Esophagus (tissue), 2 donors: ENCODE results near the gene NAT9. TPM values are rescaled to one million over a fixed set of nuclear protein-coding genes. Genes with fewer than 3 reads are reported as not detected.
A peak's percentile ranks its signal among the peaks of the same experiment; 100 is the strongest.

Source experiments
- H3K27ac ChIP-seq, 2 donors: one replicate each; pipeline ENCODE4 v1.5.1; 2013; ENCODE audit warnings: low read depth in 2 of 2, mild to moderate bottlenecking in 2 of 2, inconsistent platforms in 1 of 2, low read length in 1 of 2, moderate library complexity in 1 of 2
- H3K27me3 ChIP-seq, 2 donors: one replicate each; pipeline ENCODE4 v1.6.1; 2013; ENCODE audit warnings: low read length in 2 of 2, control low read depth in 1 of 2, mild to moderate bottlenecking in 1 of 2; ENCODE audit not compliant: insufficient read depth in 2 of 2, control insufficient read depth in 1 of 2
- H3K36me3 ChIP-seq, 2 donors: one replicate each; pipeline ENCODE4 v1.6.1; 2013; ENCODE audit warnings: low read length in 1 of 2; ENCODE audit not compliant: control insufficient read depth in 2 of 2, insufficient read depth in 2 of 2
- H3K4me1 ChIP-seq, 2 donors: one replicate each; pipeline ENCODE4 v1.6.1; 2013; ENCODE audit warnings: low read length in 1 of 2; ENCODE audit not compliant: control insufficient read depth in 2 of 2, insufficient read depth in 2 of 2
- H3K4me3 ChIP-seq, 2 donors: one replicate each; pipeline ENCODE4 v1.5.1; 2013; ENCODE audit warnings: low read length in 2 of 2, mild to moderate bottlenecking in 2 of 2, low read depth in 1 of 2, moderate library complexity in 1 of 2
- H3K9me3 ChIP-seq, 2 donors: one replicate each; pipeline ENCODE4 v1.6.1; 2013; ENCODE audit warnings: mild to moderate bottlenecking in 2 of 2, low read depth in 1 of 2, low read length in 1 of 2, moderate library complexity in 1 of 2; ENCODE audit not compliant: control insufficient read depth in 2 of 2, insufficient read depth in 1 of 2
- WGBS, 2 donors: extraction: QIAGEN DNeasy Blood & Tissue Kit; methylation state at CpG; one replicate each; pipeline ENCODE4 v1.1.7; 2013; 5-methylcytosine and 5-hydroxymethylcytosine counted together
- polyA plus RNA-seq, 2 donors: library from polyadenylated mRNA; stranded (reverse); fragments of 200-250 nt; gene quantifications; one replicate each; pipeline ENCODE4 v1.2.3, GENCODE V29; 2013
- donor health status: healthy with polysubstance abuse.
- donor health status: Bipolar disorder and iron deficiency.

The NAT9 gene
- polyA plus RNA-seq, 2 donors = 19.7 to 25.6 TPM

DNA sequence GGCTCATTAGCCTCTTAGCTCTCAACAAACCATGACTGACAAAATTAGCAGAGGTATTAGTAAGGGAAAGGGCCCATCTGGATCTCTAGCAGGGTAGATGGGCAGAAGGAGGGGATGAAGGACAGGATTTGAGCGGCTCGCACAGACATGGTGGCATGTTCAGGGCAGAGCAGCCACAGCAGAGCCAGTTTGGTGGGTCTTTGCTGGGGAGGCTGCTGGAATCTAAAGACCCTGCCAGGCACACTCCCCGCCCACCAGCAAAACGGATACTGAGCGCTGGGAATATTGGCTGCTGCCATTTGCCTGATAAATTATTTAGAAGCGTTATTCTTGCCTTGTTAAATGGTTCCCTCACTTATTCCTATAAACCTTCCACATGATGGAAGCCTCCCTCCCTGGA, 20.7 kb upstream of the NAT9 start:
- Histone ChIP-seq H3K9me3 (no peaks in the 10 kb centered on the region), H3K4me1 (peaks cover 0 to under 1% of the 10 kb centered on the region in 2 donors), H3K36me3 (peaks cover 29 to 43% of the 10 kb centered on the region in 2 donors), H3K27ac (no peak overlapping the region), H3K27me3 (no peaks in the 10 kb centered on the region), H3K4me3 (no peak overlapping the region)
- WGBS, 2 donors = 91% methylated on average over 6 of the region's 6 CpGs

DNA sequence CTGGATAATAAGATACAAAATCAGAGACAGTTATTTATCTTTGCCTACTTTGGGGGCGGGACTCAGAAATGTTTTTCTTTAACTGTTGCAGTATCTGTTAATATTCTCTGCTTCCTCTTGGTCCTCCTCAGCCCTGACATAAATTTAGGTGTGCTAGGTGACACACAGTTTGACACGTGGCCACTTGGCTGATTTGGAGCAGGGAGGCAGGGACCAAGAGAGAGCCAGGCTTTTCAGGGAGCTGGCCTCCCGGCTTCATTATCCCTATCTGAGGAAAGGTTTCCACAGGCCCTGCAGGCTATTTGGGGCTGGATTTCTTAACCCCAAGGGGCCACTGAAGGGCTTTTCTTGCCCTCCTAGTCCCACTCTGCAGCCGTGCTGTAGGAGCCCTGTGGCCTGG, 20.1 kb upstream of the NAT9 start:
- H3K36me3 ChIP-seq = peaks cover 29 to 39% of the 10 kb centered on the region in 2 donors
- H3K27ac ChIP-seq = no peak overlapping the region
- H3K9me3 ChIP-seq = no peaks in the 10 kb centered on the region
- no peak overlapping the region for H3K4me3 ChIP-seq
- no peaks in the 10 kb centered on the region for H3K27me3 ChIP-seq
- H3K4me1 ChIP-seq = no peaks in the 10 kb centered on the region
- WGBS, 2 donors = 86 to 87% methylated on average over 4 of the region's 4 CpGs

DNA sequence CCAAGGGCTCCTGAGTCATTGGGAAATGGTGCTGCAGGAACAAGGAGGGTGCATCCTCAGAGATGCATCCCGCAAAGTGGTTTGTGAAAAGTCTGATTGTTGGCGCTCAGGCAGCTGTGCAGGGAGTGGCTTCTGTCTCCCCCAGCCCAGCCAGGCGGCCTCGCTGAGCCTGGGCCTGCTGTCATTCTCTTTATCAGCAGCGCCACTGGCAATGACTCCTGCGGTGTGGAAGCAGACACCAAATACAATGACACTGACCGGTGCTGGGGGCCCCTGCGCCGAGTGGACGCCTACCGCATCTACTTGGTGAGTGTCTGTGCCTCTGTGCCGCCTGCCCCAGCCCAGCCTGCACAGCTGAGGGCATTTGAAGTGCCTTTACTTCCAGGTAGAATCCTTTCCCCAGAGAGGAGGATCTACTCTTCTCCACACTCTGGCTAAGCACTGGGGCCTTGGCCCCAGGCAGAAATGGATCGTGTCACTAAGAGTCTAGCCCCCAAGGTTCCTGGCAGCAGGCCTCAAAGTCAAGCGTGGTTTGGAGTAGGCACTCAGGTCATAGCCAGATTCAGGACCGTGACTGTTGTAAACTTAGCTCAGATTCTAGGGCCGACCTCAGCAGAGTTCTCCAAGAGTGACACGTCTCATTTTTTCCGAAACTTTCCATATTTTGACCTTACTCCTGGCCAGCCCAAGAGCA, 19.3 kb upstream of the NAT9 start:
- Histone ChIP-seq H3K27ac (no peak overlapping the region), H3K4me3 (no peak overlapping the region), H3K4me1 (no peaks in the 10 kb centered on the region), H3K9me3 (no peaks in the 10 kb centered on the region), H3K36me3 (peaks cover 32 to 34% of the 10 kb centered on the region in 2 donors), H3K27me3 (no peaks in the 10 kb centered on the region)
- 90 to 92% methylated on average over 18 of the region's 18 CpGs for WGBS, 2 donors

DNA sequence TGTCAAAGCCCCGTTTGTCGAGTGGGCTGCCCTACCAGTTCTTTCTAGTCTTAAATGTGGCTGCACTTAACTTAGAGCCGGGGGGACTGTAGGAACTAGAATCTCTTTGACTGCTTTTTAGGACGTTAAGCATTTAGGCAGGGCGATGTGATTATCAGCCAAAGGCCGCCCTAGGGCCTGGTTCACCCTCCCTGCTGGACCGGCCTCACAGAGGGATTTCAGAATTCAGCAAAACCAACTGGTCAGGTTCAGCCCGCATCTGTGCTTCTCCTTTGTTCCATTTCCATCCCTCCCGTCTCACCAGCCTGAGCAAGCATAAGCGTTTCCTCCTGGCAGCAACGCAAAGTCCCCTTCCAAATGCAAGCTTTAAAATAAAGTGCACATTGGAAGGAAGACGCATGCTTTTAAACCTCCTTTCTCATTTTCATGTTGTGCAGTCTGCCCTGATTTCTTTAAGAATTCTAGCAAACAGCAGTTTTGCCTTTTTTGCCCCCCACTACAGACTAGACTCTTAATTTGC, 16.5 kb upstream of the NAT9 start:
- Histone ChIP-seq H3K27me3 (no peaks in the 10 kb centered on the region), H3K4me3 (no peak overlapping the region), H3K9me3 (no peaks in the 10 kb centered on the region), H3K4me1 (peaks cover 0 to 3% of the 10 kb centered on the region in 2 donors), H3K36me3 (peaks cover 22 to 26% of the 10 kb centered on the region in 2 donors), H3K27ac (no peak overlapping the region)
- 89 to 92% methylated on average over 12 of the region's 12 CpGs for WGBS, 2 donors

DNA sequence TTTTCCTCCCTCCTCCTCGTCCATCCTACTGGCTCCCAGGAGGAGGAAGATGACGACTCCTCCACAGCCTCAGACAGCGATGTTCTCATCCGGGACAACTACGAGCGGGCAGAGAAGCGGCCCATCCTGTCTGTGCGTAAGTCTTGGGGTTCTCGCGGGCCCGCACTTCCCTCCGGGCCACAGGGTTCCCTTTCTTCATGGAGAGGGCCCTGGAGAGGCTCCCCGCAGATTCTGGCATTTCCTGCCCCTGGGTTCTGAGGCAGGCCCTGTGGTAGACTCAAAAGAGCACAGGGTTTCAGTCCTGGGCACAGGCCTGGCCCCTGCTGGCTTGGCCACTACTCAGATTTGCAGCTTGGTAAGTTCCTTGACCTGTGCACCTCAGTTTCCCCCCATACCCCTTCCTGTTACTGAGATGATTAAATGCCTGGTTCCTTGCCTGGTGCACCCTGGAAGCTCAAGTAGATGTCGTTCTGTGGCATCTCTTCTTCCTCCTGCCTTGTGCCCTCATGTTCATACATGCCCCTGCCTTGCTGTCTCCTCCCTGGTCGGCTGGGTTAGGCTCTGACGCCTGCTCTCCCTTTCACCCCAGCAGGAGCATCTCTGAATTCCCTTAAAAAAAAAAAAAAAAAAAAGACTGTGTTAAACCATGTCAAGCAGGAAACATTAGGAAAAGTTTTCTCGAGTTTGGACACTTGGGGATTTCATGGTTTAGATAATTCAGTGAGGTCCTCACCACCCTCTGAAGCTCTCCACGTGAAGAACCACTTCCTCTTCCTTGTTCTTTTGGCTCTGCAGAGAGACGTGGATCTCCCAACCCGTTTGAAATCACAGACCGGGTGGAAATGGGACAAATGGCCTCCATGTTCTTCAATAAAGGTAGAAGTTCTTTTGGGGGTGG, 14.3 kb upstream of the NAT9 start:
- no peak overlapping the region for H3K4me3 ChIP-seq
- H3K27me3 ChIP-seq = no peaks in the 10 kb centered on the region
- H3K27ac ChIP-seq = peak overlapping the region in 1 of 2 donors; percentile 36
- WGBS, 2 donors = 75 to 78% methylated on average over 21 of the region's 21 CpGs
- H3K9me3 ChIP-seq = no peaks in the 10 kb centered on the region
- H3K4me1 ChIP-seq = peaks cover 0 to 5% of the 10 kb centered on the region in 2 donors
- H3K36me3 ChIP-seq = peaks cover 7 to 21% of the 10 kb centered on the region in 2 donors

DNA sequence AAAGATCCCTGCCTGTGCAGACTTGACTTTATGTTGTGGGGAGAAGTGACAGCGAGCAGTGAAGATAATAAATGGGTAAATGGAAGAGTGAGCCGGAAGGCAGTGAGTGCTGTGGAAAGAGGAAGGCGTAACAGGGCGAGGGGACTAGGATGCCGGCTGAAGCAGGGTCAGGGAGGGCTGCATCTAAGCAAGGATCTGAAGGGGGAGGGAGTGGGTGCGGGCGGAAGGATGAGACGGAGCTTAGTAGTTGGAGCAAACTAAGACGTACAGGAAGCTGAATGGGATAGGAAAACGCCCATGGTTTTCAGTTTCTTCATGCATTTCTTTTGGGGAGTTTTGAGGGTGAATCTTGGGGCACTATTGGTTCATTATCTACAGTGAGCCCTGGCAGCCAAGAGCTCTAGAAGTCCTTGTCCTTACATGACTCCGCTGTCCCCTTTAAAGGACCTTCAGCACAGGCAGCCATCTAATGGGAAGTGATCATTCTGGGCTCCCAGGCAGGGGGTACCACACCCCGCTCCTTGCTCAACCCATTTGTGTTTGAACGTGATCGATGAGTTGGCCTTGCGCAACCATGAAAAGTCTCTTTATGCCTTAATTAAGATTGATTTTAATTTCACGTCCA, 10.4 kb upstream of the NAT9 start:
- Histone ChIP-seq H3K4me1 (peaks cover 0 to 5% of the 10 kb centered on the region in 2 donors), H3K9me3 (no peaks in the 10 kb centered on the region), H3K36me3 (peaks cover 3 to 10% of the 10 kb centered on the region in 2 donors), H3K27me3 (no peaks in the 10 kb centered on the region), H3K27ac (peak overlapping the region in 1 of 2 donors; percentile 47), H3K4me3 (no peak overlapping the region)
- 58 to 68% methylated on average over 16 of the region's 16 CpGs for WGBS, 2 donors

DNA sequence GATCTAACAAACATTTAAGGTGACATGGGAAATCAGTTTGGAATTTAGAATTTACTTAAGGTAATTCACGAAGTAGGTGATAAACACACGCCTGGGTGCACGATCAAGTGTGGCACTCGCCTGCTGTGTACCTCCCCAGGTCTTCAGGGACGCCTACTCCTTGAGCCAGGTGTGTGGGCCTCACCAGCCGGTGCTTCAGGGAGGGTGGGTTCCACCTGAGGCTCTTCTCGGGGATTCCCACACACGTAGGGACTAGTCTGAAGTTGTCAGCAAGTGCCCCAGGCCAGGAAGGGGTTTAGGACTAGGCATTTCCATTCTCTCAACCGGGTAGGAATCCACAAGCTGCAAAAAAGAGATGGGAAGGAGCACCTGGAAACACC, 9.8 kb upstream of the NAT9 start:
- H3K27me3 ChIP-seq = no peaks in the 10 kb centered on the region
- no peaks in the 10 kb centered on the region for H3K9me3 ChIP-seq
- peaks cover 2 to 10% of the 10 kb centered on the region in 2 donors for H3K36me3 ChIP-seq
- H3K4me3 ChIP-seq = no peak overlapping the region
- H3K27ac ChIP-seq = peak overlapping the region in 1 of 2 donors; percentile 47
- WGBS, 2 donors = 52 to 70% methylated on average over 9 of the region's 9 CpGs
- peaks cover 0 to 5% of the 10 kb centered on the region in 2 donors for H3K4me1 ChIP-seq

DNA sequence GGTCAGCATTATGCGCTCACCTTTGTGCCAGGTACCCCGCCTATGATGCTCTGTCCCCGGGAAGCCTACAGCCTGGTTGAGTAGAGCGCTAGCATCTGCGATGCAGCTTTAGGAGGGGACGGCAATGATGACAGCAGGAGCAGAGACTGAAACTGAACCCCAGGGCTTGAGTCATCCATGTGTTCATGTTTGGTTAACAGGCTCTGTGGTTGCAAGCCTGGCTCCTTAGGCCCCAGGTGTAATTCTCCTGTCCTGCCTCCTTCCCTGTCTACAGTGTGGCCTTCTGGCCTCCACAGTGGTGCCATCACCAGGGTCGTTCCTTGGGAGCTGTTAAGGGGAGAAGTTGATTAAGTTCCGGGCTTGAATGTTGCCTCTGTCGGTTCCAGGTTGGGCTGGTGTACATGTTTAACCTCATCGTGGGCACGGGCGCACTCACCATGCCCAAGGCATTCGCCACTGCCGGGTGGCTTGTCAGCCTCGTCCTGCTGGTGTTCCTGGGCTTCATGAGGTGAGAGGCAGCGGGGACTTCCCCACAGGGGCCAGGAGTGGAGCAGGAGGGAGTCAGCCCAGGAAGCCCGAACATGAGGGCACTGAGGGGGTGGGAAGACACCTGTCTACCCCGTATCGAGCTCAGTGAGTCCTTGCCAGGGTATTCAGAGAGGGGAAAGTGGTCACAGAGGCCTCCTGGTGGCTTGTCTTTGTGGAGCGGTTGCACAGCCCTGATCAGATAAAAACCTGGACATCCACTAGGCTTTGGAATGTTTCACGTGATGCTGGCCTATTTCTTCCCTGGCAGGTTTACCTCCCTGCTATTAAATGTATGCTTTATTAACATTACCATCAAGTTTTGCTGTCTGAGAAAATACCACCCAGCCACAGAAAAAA, 9.2 kb upstream of the NAT9 start:
- peaks cover 0 to 5% of the 10 kb centered on the region in 2 donors for H3K4me1 ChIP-seq
- H3K9me3 ChIP-seq = no peaks in the 10 kb centered on the region
- H3K36me3 ChIP-seq = peaks cover 0 to 10% of the 10 kb centered on the region in 2 donors
- H3K27ac ChIP-seq = no peak overlapping the region
- no peaks in the 10 kb centered on the region for H3K27me3 ChIP-seq
- WGBS, 2 donors = 78 to 81% methylated on average over 21 of the region's 21 CpGs
- no peak overlapping the region for H3K4me3 ChIP-seq
